Neuronal stem cell (in vitro differentiated cells): Measurements from ENCODE around the gene VEZF1.

ENCODE experiments used
- DNase-seq: peaks from one replicate; pipeline ENCODE4 v3.0.0-alpha.2; 2013; ENCODE audit warnings: low spot score
- H2AFZ ChIP-seq: one replicate; pipeline ENCODE4 v1.6.1; 2013; ENCODE audit warnings: mild to moderate bottlenecking, low read length, inconsistent platforms
- H2AK5ac ChIP-seq: 2 replicates; pipeline ENCODE4 v1.6.1; 2013; ENCODE audit warnings: low read depth, mild to moderate bottlenecking, inconsistent platforms, low read length, moderate library complexity, mixed read lengths
- H2BK120ac ChIP-seq: 2 replicates; pipeline ENCODE4 v1.6.1; 2013; ENCODE audit warnings: low read depth, mild to moderate bottlenecking, inconsistent platforms, low read length, moderate library complexity, mixed read lengths
- H2BK12ac ChIP-seq: one replicate; pipeline ENCODE4 v1.6.1; 2013; ENCODE audit warnings: low read length, inconsistent platforms
- H2BK15ac ChIP-seq: 2 replicates; pipeline ENCODE4 v1.6.1; 2013; ENCODE audit warnings: mild to moderate bottlenecking, low read length, inconsistent platforms, mixed read lengths
- H2BK5ac ChIP-seq: one replicate; pipeline ENCODE4 v1.6.1; 2013; ENCODE audit warnings: inconsistent platforms, mild to moderate bottlenecking, low read length, moderate library complexity
- H3K14ac ChIP-seq: one replicate; pipeline ENCODE4 v1.6.1; 2013; ENCODE audit warnings: low read length, inconsistent platforms
- H3K18ac ChIP-seq: 2 replicates; pipeline ENCODE4 v1.6.1; 2013; ENCODE audit warnings: low read length, inconsistent platforms
- H3K23ac ChIP-seq: 2 replicates; pipeline ENCODE4 v1.6.1; 2013; ENCODE audit warnings: low read depth, mild to moderate bottlenecking, mixed read lengths, low read length, inconsistent platforms; ENCODE audit not compliant: poor library complexity
- H3K27ac ChIP-seq: replicated peaks from 3 replicates; pipeline ENCODE4 v1.5.1; 2013; ENCODE audit warnings: low read length, inconsistent platforms
- H3K27me3 ChIP-seq, 3 experiments: 2 replicates each; pipeline ENCODE4 v1.6.1; 2013; ENCODE audit warnings: low read length in 3 of 3, mild to moderate bottlenecking in 2 of 3, inconsistent platforms in 1 of 3, low read depth in 1 of 3, mixed read lengths in 1 of 3, moderate library complexity in 1 of 3; ENCODE audit not compliant: control insufficient read depth in 3 of 3, insufficient read depth in 3 of 3
- H3K36me3 ChIP-seq, 2 donors: replicated peaks in 1 of 2; 2 replicates each; pipeline ENCODE4 v1.6.1; 2013; ENCODE audit warnings: low read length in 2 of 2; ENCODE audit not compliant: control insufficient read depth in 2 of 2, insufficient read depth in 2 of 2
- H3K4ac ChIP-seq: 2 replicates; pipeline ENCODE4 v1.6.1; 2013; ENCODE audit warnings: inconsistent platforms, mild to moderate bottlenecking, low read length, moderate library complexity
- H3K4me1 ChIP-seq, 2 donors: 1 replicate in 1 of 2; 2 replicates in 1 of 2; pipeline ENCODE4 v1.6.1; 2013; ENCODE audit warnings: low read length in 2 of 2, low read depth in 1 of 2; ENCODE audit not compliant: control insufficient read depth in 2 of 2, insufficient read depth in 1 of 2
- H3K4me2 ChIP-seq: one replicate; pipeline ENCODE4 v1.6.1; 2013; ENCODE audit warnings: mild to moderate bottlenecking, low read length, inconsistent platforms; ENCODE audit not compliant: insufficient read depth, poor library complexity, severe bottlenecking
- H3K4me3 ChIP-seq, 2 donors: 2 replicates each; pipeline ENCODE4 v1.5.1; 2013; ENCODE audit warnings: low read length in 2 of 2, mild to moderate bottlenecking in 2 of 2, inconsistent platforms in 1 of 2, moderate library complexity in 1 of 2
- H3K79me1 ChIP-seq: one replicate; pipeline ENCODE4 v1.6.1; 2013; ENCODE audit warnings: low read depth, mild to moderate bottlenecking, inconsistent platforms, low read length, moderate library complexity
- H3K9ac ChIP-seq: one replicate; pipeline ENCODE4 v1.6.1; 2013; ENCODE audit warnings: mild to moderate bottlenecking, low read depth, low read length, inconsistent platforms; ENCODE audit not compliant: poor library complexity
- H3K9me3 ChIP-seq, 2 donors: replicated peaks in 1 of 2; 2 replicates each; pipeline versions ENCODE3 to v1.6.1; 2013; ENCODE audit warnings: low read length in 2 of 2, mild to moderate bottlenecking in 2 of 2, inconsistent platforms in 1 of 2, low read depth in 1 of 2, mixed read lengths in 1 of 2, moderate library complexity in 1 of 2; ENCODE audit not compliant: control insufficient read depth in 2 of 2, insufficient read depth in 1 of 2
- H4K8ac ChIP-seq: one replicate; pipeline ENCODE4 v1.6.1; 2013; ENCODE audit warnings: low read depth, mild to moderate bottlenecking, inconsistent platforms, low read length, moderate library complexity
- H4K91ac ChIP-seq: one replicate; pipeline ENCODE4 v1.6.1; 2013; ENCODE audit warnings: low read length, low read depth, mild to moderate bottlenecking, inconsistent platforms; ENCODE audit not compliant: poor library complexity
- WGBS, 2 donors: extraction: QIAGEN DNeasy Blood & Tissue Kit; methylation state at CpG; one replicate each; pipeline ENCODE4 v1.1.7; 2013; ENCODE audit warnings: missing lambda C conversion rate in 2 of 2, mixed read lengths in 1 of 2; ENCODE audit not compliant: insufficient read length in 2 of 2, insufficient replicate concordance in 1 of 2; ENCODE audit errors: extremely low coverage in 2 of 2; 5-methylcytosine and 5-hydroxymethylcytosine counted together

VEZF1 gene

GRCh38 chr17:58002154-58002948 is 14.3 kb upstream of the VEZF1 start:
- Histone ChIP-seq H3K79me1 (no peaks in the 10 kb centered on the region), H4K8ac (no peak overlapping the region), H2BK15ac (no peak overlapping the region), H3K4me3 (no peak overlapping the region), H4K91ac (no peak overlapping the region), H3K18ac (no peak overlapping the region), H3K9ac (no peak overlapping the region), H2BK12ac (no peak overlapping the region), H3K4me1 (peaks cover 5 to 15% of the 10 kb centered on the region in 2 donors), H2BK120ac (no peak overlapping the region), H3K27me3 (no peaks in the 10 kb centered on the region), H3K9me3 (no peaks in the 10 kb centered on the region), H2AFZ (no peak overlapping the region), H3K4me2 (no peak overlapping the region), H2BK5ac (no peak overlapping the region), H3K36me3 (peaks cover 20 to 88% of the 10 kb centered on the region in 2 donors), H3K14ac (no peak overlapping the region), H2AK5ac (no peak overlapping the region), H3K23ac (no peak overlapping the region), H3K4ac (no peak overlapping the region), H3K27ac (no peak overlapping the region)
- DNase-seq = no peak
- WGBS, 2 donors = 100% methylated on average over 2 of the region's 4 CpGs; no CpG with 5 or more reads in 1 of the 2 donors

- no peak overlapping the region for H2BK12ac ChIP-seq
- H4K8ac ChIP-seq = no peak overlapping the region
- H2BK5ac ChIP-seq = no peak overlapping the region
- WGBS, 2 donors = no CpG with 5 or more reads among the region's 1 CpG
- H3K4me2 ChIP-seq = no peak overlapping the region
- no peaks in the 10 kb centered on the region for H3K79me1 ChIP-seq
- H3K4me1 ChIP-seq = peaks cover 5 to 15% of the 10 kb centered on the region in 2 donors
- H3K9ac ChIP-seq = no peak overlapping the region
- no peak overlapping the region for H3K4ac ChIP-seq
- H2AFZ ChIP-seq = no peak overlapping the region
- no peak overlapping the region for H4K91ac ChIP-seq
- no peak overlapping the region for H2AK5ac ChIP-seq
- H3K23ac ChIP-seq = no peak overlapping the region
- H3K27me3 ChIP-seq = no peaks in the 10 kb centered on the region
- H3K36me3 ChIP-seq = peaks cover 20 to 95% of the 10 kb centered on the region in 2 donors
- no peaks in the 10 kb centered on the region for H3K9me3 ChIP-seq
- no peak overlapping the region for H3K18ac ChIP-seq
- H3K4me3 ChIP-seq = no peak overlapping the region
- no peak overlapping the region for H3K27ac ChIP-seq
- H2BK15ac ChIP-seq = no peak overlapping the region
- DNase-seq = no peak
- H2BK120ac ChIP-seq = no peak overlapping the region
- no peak overlapping the region for H3K14ac ChIP-seq
Measured at GRCh38 chr17:58001461-58002124, 13.5 kb upstream of the VEZF1 start.

- H3K9me3 ChIP-seq = no peaks in the 10 kb centered on the region
- no peak overlapping the region for H3K4ac ChIP-seq
- no peak overlapping the region for H3K23ac ChIP-seq
- no peak overlapping the region for H4K8ac ChIP-seq
- no peak overlapping the region for H3K9ac ChIP-seq
- H3K27ac ChIP-seq = no peak overlapping the region
- H3K4me2 ChIP-seq = no peak overlapping the region
- no peak overlapping the region for H2AFZ ChIP-seq
- no peaks in the 10 kb centered on the region for H3K27me3 ChIP-seq
- no peak overlapping the region for H3K4me3 ChIP-seq
- no peak overlapping the region for H3K14ac ChIP-seq
- H2BK120ac ChIP-seq = no peak overlapping the region
- no peaks in the 10 kb centered on the region for H3K79me1 ChIP-seq
- H2BK5ac ChIP-seq = no peak overlapping the region
- no peak overlapping the region for H3K18ac ChIP-seq
- peaks cover 1 to 20% of the 10 kb centered on the region in 2 donors for H3K4me1 ChIP-seq
- DNase-seq = peak; percentile 73
- H3K36me3 ChIP-seq = peaks cover 11 to 82% of the 10 kb centered on the region in 2 donors
- H2BK15ac ChIP-seq = no peak overlapping the region
- WGBS, 2 donors = no CpG with 5 or more reads among the region's 1 CpG
- H2AK5ac ChIP-seq = no peak overlapping the region
- H2BK12ac ChIP-seq = no peak overlapping the region
- H4K91ac ChIP-seq = no peak overlapping the region
Measured at GRCh38 chr17:57999496-58000017, 11.5 kb upstream of the VEZF1 start.

GRCh38 chr17:57999010-57999495 is 11.0 kb upstream of the VEZF1 start:
- Histone ChIP-seq H3K23ac (no peak overlapping the region), H3K27ac (no peak overlapping the region), H2BK120ac (no peak overlapping the region), H2BK12ac (no peak overlapping the region), H4K91ac (no peak overlapping the region), H3K4me3 (no peak overlapping the region), H3K9me3 (no peaks in the 10 kb centered on the region), H3K79me1 (no peaks in the 10 kb centered on the region), H3K27me3 (no peaks in the 10 kb centered on the region), H3K36me3 (peaks cover 9 to 77% of the 10 kb centered on the region in 2 donors), H3K18ac (no peak overlapping the region), H2BK5ac (no peak overlapping the region), H3K14ac (no peak overlapping the region), H3K9ac (no peak overlapping the region), H2BK15ac (no peak overlapping the region), H2AFZ (no peak overlapping the region), H3K4ac (no peak overlapping the region), H3K4me2 (no peak overlapping the region), H4K8ac (no peak overlapping the region), H3K4me1 (peaks cover 5 to 22% of the 10 kb centered on the region in 2 donors), H2AK5ac (no peak overlapping the region)
- DNase-seq = no peak
